ENCODE data around the gene OTX1.

The OTX1 gene

DNA sequence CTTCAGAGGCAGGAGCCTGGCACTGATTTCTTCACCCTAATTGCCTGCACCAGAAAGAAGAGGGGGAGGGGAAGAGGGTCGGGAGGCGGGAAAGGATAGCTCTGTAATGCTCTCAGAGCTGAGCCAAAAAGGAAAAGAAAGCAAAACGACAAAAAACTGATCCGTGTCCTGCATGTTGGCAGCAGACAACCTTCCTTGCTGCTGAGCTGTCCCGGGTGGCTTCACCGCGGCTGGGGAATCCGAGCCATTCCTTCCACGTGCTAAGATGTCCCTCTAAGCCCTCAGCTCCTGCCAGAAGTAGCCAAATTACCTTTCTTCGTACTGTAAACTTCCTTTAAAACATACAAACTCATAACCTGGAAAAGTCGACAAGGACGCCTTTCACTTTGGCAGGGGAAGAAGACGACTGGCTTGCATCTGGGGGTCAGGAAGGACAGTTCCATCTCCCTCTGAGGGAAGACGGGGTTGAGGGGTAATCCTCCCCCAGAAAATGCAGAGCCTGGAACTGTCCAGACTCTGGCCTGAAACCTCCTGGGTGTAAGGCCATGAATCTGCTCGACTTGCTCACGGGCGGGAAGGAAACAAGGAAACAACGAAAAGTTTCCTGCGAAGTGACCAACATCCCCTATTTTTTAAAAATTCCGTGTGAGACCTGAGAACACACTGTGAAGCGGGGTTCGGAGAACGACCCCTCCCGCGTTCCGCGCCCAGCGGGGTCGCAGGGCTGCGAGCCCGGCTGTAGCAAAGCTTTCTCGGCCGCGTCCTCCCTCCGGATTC is 7.7 kb downstream of the OTX1 start:
- DNase-seq (ENCODE audit: low read depth), result no peak
- H3K4me3 ChIP-seq (ENCODE audit: control insufficient read depth, low read depth, low read length), result no peak overlapping the region
- no peak for TF ChIP-seq CTCF (IDR thresholded peaks at IDR 0.05; ENCODE audit: control insufficient read depth, insufficient read depth, low read depth, low read length, missing control alignments)

DNA sequence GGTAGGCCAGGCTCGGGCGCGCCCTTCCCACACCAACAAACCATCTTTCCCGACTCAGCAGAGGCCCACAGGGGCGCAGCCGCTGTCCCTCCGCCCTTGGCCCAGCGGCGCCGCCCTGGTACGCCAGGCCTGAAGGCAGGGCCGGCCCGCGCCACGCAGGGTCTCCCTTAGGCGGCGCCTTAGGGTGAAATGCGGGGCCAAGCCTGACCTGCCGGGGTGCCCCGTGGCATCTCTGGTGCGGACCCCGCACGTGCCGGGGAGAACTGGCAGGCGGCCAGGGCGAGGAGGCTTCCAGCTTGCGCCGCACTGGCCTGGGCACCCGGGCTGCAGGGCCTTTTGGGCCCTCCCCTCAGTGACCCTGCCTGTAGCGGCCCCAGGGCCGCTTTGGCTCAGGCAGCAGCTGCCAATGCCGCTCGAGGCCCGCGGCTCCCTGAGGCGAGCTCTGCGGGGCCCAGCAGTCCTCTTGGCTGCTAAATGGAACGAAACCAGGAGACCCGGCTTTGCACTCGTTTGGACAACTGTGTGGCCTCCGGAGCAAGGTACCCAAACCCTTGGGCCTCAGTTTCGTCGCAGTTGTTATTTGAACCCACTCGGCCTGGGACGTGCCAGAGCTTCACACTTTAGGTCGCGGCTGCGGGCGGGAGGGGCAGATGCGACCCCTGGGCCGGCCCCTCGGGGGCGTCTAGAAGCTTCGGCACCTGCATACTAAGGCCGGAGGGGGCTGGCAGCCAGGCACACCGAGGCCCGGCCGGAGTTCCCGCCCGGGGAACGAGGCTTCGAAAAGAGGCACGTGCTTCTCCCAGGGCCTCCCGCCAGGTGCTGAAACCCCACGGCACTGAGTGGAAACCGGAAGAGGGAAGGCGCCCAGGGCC is 8.5 kb downstream of the OTX1 start:
- no peak for TF ChIP-seq CTCF (IDR thresholded peaks at IDR 0.05; ENCODE audit: control insufficient read depth, insufficient read depth, low read depth, low read length, missing control alignments)
- H3K4me3 ChIP-seq (ENCODE audit: control insufficient read depth, low read depth, low read length), result no peak overlapping the region
- no peak for DNase-seq (ENCODE audit: low read depth)

DNA sequence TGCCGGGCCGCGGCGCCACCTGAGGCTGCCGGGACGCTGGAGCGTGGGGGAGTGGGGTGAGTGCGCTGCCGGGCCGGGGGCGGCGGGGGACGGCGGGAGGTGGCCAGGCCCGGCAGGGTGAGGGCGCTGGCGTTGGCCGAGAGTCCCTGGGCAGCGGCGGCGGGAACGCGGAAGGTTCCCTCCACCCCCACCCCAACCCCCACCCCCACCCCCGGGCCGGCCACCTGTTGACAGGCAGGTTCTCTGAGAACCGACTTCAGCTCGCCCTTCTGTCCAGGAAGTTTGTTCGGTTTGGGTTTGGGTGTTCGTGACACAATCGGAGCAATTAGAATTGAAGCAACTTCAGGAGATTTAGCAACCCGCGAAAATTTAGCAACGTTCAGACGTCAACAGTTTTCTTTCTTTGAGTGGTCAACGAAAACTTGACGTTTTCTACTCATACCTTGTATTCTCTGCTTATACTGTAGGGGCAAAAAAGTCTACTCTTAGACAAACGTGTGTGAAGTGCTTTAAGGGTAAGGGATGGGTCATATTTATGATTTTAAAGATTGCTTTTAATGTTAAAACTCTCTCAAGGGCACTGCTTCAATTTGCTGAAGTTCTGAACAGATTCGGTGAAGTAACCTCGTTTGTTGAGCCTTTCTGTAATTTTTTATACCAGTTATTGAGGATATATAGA is 9.3 kb downstream of the OTX1 start:
- no peak overlapping the region for H3K4me3 ChIP-seq (ENCODE audit: control insufficient read depth, low read depth, low read length)
- no peak for TF ChIP-seq CTCF (IDR thresholded peaks at IDR 0.05; ENCODE audit: control insufficient read depth, insufficient read depth, low read depth, low read length, missing control alignments)
- no peak for DNase-seq (ENCODE audit: low read depth)

- no peak for DNase-seq (ENCODE audit: low read depth)
- no peak overlapping the region for H3K4me3 ChIP-seq (ENCODE audit: control insufficient read depth, low read depth, low read length)
- no peak for TF ChIP-seq CTCF (IDR thresholded peaks at IDR 0.05; ENCODE audit: control insufficient read depth, insufficient read depth, low read depth, low read length, missing control alignments)
Observed at GRCh38 chr2:63060472-63060991, 9.9 kb downstream of the OTX1 start.

- no peak for TF ChIP-seq CTCF (IDR thresholded peaks at IDR 0.05; ENCODE audit: control insufficient read depth, insufficient read depth, low read depth, low read length, missing control alignments)
- no peak for DNase-seq (ENCODE audit: low read depth)
- no peak overlapping the region for H3K4me3 ChIP-seq (ENCODE audit: control insufficient read depth, low read depth, low read length)
Observed at GRCh38 chr2:63064197-63064596, 13.6 kb downstream of the OTX1 start.

DNA sequence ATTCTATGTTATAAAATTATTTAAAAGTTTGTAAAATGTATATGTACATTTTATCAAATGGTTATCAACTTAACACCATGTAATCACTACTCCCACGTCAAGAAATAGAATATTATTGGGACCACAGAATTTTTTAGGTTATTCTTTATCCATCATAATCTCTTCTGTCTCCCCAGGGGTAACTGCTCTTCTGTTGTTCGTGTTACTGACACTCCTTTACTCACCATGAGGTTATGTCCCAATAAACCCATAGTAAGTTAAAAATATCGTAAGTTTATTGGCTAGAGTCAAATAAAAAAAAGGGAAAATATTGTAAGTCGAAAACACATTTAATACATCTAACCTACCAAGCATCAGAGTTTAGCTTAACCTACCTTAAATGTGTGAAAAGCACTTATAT is 14.0 kb downstream of the OTX1 start:
- no peak for DNase-seq (ENCODE audit: low read depth)
- no peak for TF ChIP-seq CTCF (IDR thresholded peaks at IDR 0.05; ENCODE audit: control insufficient read depth, insufficient read depth, low read depth, low read length, missing control alignments)
- H3K4me3 ChIP-seq (ENCODE audit: control insufficient read depth, low read depth, low read length), result no peak overlapping the region
